GM18526 (cell line): ENCODE data around the gene DHX15.

ENCODE experiments used
- POLR2A ChIP-seq: IDR thresholded peaks from 3 replicates; pipeline ENCODE4 v1.6.1; 2011; ENCODE audit not compliant: insufficient read length; ENCODE audit errors: extremely low read depth

Gene DHX15

GRCh38 chr4:24584211-24584850, at the start of gene DHX15:
Gene DHX15 (minus strand): TSS chr4:24584554. CDS start chr4:24584393, 161 bp downstream.
- TF ChIP-seq POLR2A: peak; percentile 75

- TF ChIP-seq POLR2A: no peak
These were observed 47.7 kb upstream of the DHX15 start for GRCh38 chr4:24632011-24632410.

GRCh38 chr4:24630937-24631336, 46.6 kb upstream of the DHX15 start:
- TF ChIP-seq POLR2A: no peak

GRCh38 chr4:24625091-24625490, 40.7 kb upstream of the DHX15 start:
- TF ChIP-seq POLR2A: no peak

GRCh38 chr4:24624381-24624780, 40.0 kb upstream of the DHX15 start:
- TF ChIP-seq POLR2A: no peak

- no peak for TF ChIP-seq POLR2A
These were observed 37.9 kb upstream of the DHX15 start for GRCh38 chr4:24622146-24622834.

GRCh38 chr4:24615977-24616376, 31.6 kb upstream of the DHX15 start:
- TF ChIP-seq POLR2A: no peak

- no peak for TF ChIP-seq POLR2A
These were observed 30.5 kb upstream of the DHX15 start for GRCh38 chr4:24614881-24615280.

- TF ChIP-seq POLR2A: no peak
These were observed 29.1 kb upstream of the DHX15 start for GRCh38 chr4:24613502-24613901.

- TF ChIP-seq POLR2A: no peak
These were observed 27.2 kb upstream of the DHX15 start for GRCh38 chr4:24611575-24611974.

- TF ChIP-seq POLR2A: no peak
These were observed 23.0 kb upstream of the DHX15 start for GRCh38 chr4:24607334-24607733.

GRCh38 chr4:24605216-24605615, 20.9 kb upstream of the DHX15 start:
- no peak for TF ChIP-seq POLR2A

- no peak for TF ChIP-seq POLR2A
These were observed 20.3 kb upstream of the DHX15 start for GRCh38 chr4:24604558-24605214.

GRCh38 chr4:24603343-24603742, 19.0 kb upstream of the DHX15 start:
- TF ChIP-seq POLR2A: no peak

GRCh38 chr4:24601121-24601520, 16.8 kb upstream of the DHX15 start:
- TF ChIP-seq POLR2A: no peak

- no peak for TF ChIP-seq POLR2A
These were observed 14.9 kb upstream of the DHX15 start for GRCh38 chr4:24599275-24599674.

- no peak for TF ChIP-seq POLR2A
These were observed 13.7 kb upstream of the DHX15 start for GRCh38 chr4:24598025-24598424.

- TF ChIP-seq POLR2A: no peak
These were observed 11.3 kb upstream of the DHX15 start for GRCh38 chr4:24595659-24596058.
